Lower leg skin (tissue), 3 donors: ENCODE results near the gene ZNF681.

Source experiments
- CTCF ChIP-seq, 3 donors: fragments of 450-650 bp; IDR thresholded peaks; one replicate each; pipeline ENCODE4 v1.5.1; 2016; ENCODE audit warnings: antibody characterized with exemption in 3 of 3, mild to moderate bottlenecking in 3 of 3, moderate library complexity in 2 of 3
- POLR2A ChIP-seq, 2 donors: fragments of 450-650 bp; IDR thresholded peaks; one replicate each; pipeline ENCODE4 v1.6.1; 2016 to 2017; ENCODE audit warnings: antibody characterized with exemption in 2 of 2, mild to moderate bottlenecking in 1 of 2, moderate library complexity in 1 of 2

DNA sequence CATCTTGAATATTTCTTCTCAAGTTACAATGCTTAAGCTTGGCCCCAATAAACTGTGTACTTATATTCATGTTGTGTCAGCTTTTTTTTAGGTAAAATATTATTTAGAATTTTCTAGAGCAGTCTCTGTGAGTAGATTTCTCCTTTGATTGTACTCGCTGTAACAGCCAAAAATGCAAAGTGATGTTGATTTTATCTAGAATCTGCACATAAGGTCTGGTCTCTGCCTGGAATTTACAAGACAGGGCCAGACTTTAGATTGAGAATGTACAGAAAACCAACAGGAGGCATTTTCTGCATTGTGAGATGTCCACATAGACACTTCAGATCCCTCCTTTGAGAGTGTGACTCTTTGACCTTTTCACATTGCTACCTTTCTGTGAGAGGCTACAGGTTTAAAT lies 43.1 kb upstream of the ZNF681 start:
- no peak for TF ChIP-seq CTCF (IDR thresholded peaks at IDR 0.05)
- TF ChIP-seq POLR2A (IDR thresholded peaks at IDR 0.05): no peak
